ENCODE measurements around the gene GABRR2. TPM values are rescaled to one million over a fixed set of nuclear protein-coding genes. Genes with fewer than 3 reads are reported as not detected.
"Not testable (repeated sequence)": the region's sequence is repeated elsewhere in the genome, so short reads cannot be mapped to it uniquely, and the experiment has no call there.

Gene GABRR2
- total RNA-seq, 1 donor: not detected

DNA sequence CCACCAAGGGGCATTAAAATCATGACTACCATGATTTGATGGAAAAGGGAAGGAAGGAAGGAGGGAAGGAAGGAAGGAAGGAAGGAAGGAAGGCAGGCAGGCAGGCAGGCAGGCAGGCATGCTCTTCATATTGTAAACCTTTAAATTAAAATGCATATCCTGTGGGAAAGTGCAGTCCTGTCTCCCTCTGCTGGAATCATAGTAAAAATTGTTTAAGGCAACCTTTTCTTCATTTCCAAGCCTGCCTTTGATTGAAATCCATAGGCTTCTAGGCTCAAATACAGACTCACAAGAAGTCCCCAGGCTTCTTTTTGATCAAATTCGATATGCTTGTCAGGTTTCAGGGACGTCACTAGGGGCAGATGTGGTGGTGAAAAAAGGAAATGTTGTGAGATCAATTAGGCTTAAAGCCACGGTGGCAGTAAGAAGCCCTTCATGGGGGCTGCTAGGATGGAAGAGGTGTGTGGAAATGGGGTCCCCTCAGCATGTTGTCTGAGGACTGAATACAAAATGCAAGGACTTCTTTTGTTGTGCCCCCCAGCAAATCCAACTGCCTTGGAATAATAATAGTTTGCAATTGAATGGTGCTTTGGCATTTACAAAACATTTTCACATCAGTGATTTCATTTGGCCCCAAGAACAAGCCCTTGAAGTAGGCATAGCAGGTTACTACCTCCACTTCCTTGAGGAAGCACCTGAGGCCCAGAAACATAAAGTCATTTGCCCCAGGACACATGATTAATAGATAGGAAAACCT is 72.3 kb downstream of the GABRR2 start:
- H3K27ac ChIP-seq (ENCODE audit: low read depth, low read length): no peak overlapping the region
- TF ChIP-seq, protein P1, sequence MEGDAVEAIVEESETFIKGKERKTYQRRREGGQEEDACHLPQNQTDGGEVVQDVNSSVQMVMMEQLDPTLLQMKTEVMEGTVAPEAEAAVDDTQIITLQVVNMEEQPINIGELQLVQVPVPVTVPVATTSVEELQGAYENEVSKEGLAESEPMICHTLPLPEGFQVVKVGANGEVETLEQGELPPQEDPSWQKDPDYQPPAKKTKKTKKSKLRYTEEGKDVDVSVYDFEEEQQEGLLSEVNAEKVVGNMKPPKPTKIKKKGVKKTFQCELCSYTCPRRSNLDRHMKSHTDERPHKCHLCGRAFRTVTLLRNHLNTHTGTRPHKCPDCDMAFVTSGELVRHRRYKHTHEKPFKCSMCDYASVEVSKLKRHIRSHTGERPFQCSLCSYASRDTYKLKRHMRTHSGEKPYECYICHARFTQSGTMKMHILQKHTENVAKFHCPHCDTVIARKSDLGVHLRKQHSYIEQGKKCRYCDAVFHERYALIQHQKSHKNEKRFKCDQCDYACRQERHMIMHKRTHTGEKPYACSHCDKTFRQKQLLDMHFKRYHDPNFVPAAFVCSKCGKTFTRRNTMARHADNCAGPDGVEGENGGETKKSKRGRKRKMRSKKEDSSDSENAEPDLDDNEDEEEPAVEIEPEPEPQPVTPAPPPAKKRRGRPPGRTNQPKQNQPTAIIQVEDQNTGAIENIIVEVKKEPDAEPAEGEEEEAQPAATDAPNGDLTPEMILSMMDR (IDR thresholded peaks at IDR 0.05; ENCODE audit: extremely low read depth, low read depth, low read length): peak; percentile 53
- no peak overlapping the region for H3K4me3 ChIP-seq (ENCODE audit: insufficient read depth, low read length)
- no peak overlapping the region for H2AFZ ChIP-seq (ENCODE audit: low read length)
- H3K27me3 ChIP-seq (ENCODE audit: insufficient read depth, low read length): peaks cover 22% of the 10 kb centered on the region
- peak; percentile 25 for DNase-seq (ENCODE audit: insufficient read length, low spot score, missing footprints)
- no peaks in the 10 kb centered on the region for H3K79me2 ChIP-seq (ENCODE audit: insufficient read depth, low read length)
- no peaks in the 10 kb centered on the region for H3K9me3 ChIP-seq (ENCODE audit: low read depth, low read length)
- no peak overlapping the region for H3K4me2 ChIP-seq (ENCODE audit: insufficient read depth, low read length)
- H4K20me1 ChIP-seq (ENCODE audit: insufficient read depth, low read length): no peaks in the 10 kb centered on the region
- H3K4me1 ChIP-seq (ENCODE audit: insufficient read depth, low read length): no peaks in the 10 kb centered on the region
- H3K36me3 ChIP-seq (ENCODE audit: insufficient read depth, low read length): no peaks in the 10 kb centered on the region

DNA sequence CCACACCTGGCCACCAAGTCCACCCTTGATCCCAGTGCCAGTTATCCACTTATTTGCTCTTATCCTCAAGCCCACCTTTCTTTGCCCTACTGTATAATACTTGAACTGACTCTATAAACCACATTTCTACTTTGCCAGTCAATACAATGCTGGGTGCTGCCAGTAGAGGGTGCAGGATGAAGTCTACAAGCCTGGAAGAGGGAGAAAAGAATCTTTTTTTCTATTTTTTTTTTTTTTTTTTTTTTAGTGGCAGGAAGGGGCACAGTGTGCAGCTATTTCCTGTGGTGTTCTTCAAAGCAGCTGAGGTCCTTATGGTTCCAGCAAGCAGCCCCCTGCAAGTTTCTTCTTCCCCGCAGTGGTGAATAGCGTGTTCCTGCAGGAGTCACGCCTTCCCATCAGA is 75.8 kb downstream of the GABRR2 start:
- TF ChIP-seq, protein P1 (IDR thresholded peaks at IDR 0.05; ENCODE audit: extremely low read depth, low read depth, low read length): peak; percentile 38
- no peak overlapping the region for H3K27ac ChIP-seq (ENCODE audit: low read depth, low read length)
- H3K27me3 ChIP-seq (ENCODE audit: insufficient read depth, low read length): peaks cover 8% of the 10 kb centered on the region
- H3K4me3 ChIP-seq (ENCODE audit: insufficient read depth, low read length): no peak overlapping the region
- H3K36me3 ChIP-seq (ENCODE audit: insufficient read depth, low read length): no peaks in the 10 kb centered on the region
- H3K79me2 ChIP-seq (ENCODE audit: insufficient read depth, low read length): no peaks in the 10 kb centered on the region
- no peaks in the 10 kb centered on the region for H4K20me1 ChIP-seq (ENCODE audit: insufficient read depth, low read length)
- H2AFZ ChIP-seq (ENCODE audit: low read length): no peak overlapping the region
- H3K4me1 ChIP-seq (ENCODE audit: insufficient read depth, low read length): no peaks in the 10 kb centered on the region
- DNase-seq (ENCODE audit: insufficient read length, low spot score, missing footprints): no peak
- H3K4me2 ChIP-seq (ENCODE audit: insufficient read depth, low read length): no peak overlapping the region
- H3K9me3 ChIP-seq (ENCODE audit: low read depth, low read length): no peaks in the 10 kb centered on the region

GRCh38 chr6:89237158-89237557 is 77.9 kb downstream of the GABRR2 start:
- DNase-seq (ENCODE audit: insufficient read length, low spot score, missing footprints): no peak
- H3K79me2 ChIP-seq (ENCODE audit: insufficient read depth, low read length): no peaks in the 10 kb centered on the region
- H3K4me1 ChIP-seq (ENCODE audit: insufficient read depth, low read length): no peaks in the 10 kb centered on the region
- no peaks in the 10 kb centered on the region for H3K27me3 ChIP-seq (ENCODE audit: insufficient read depth, low read length)
- TF ChIP-seq, protein P1 (IDR thresholded peaks at IDR 0.05; ENCODE audit: extremely low read depth, low read depth, low read length): no peak
- H3K27ac ChIP-seq (ENCODE audit: low read depth, low read length): no peak overlapping the region
- no peak overlapping the region for H3K4me3 ChIP-seq (ENCODE audit: insufficient read depth, low read length)
- no peaks in the 10 kb centered on the region for H4K20me1 ChIP-seq (ENCODE audit: insufficient read depth, low read length)
- no peak overlapping the region for H2AFZ ChIP-seq (ENCODE audit: low read length)
- no peaks in the 10 kb centered on the region for H3K9me3 ChIP-seq (ENCODE audit: low read depth, low read length)
- H3K36me3 ChIP-seq (ENCODE audit: insufficient read depth, low read length): no peaks in the 10 kb centered on the region
- H3K4me2 ChIP-seq (ENCODE audit: insufficient read depth, low read length): no peak overlapping the region

DNA sequence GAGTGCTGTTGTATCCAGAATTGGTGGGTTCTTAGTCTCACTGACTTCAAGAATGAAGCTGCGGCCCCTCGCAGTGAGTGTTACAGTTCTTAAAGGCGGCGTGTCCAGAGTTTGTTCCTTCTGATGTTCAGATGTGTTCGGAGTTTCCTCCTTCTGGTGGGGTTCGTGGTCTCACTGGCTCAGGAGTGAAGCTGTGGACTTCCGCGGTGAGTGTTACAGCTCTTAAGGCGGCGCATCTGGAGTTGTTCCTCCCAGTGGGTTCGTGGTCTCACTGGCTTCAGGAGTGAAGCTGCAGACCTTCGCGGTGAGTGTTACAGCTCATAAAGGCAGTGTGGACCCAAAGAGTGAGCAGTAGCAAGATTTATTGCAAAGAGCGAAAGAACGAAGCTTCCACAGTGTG is 81.5 kb downstream of the GABRR2 start:
- not testable (repeated sequence) for H3K4me2 ChIP-seq (ENCODE audit: insufficient read depth, low read length); H3K27me3 ChIP-seq (ENCODE audit: insufficient read depth, low read length); DNase-seq (ENCODE audit: insufficient read length, low spot score, missing footprints); H2AFZ ChIP-seq (ENCODE audit: low read length); H3K4me3 ChIP-seq (ENCODE audit: insufficient read depth, low read length); H3K79me2 ChIP-seq (ENCODE audit: insufficient read depth, low read length); H3K4me1 ChIP-seq (ENCODE audit: insufficient read depth, low read length); H3K27ac ChIP-seq (ENCODE audit: low read depth, low read length); H3K9me3 ChIP-seq (ENCODE audit: low read depth, low read length); H4K20me1 ChIP-seq (ENCODE audit: insufficient read depth, low read length); H3K36me3 ChIP-seq (ENCODE audit: insufficient read depth, low read length)
